Ishikawa (cell line): ENCODE results near the gene ARMH3.

Experiments
- CEBPB ChIP-seq: IDR thresholded peaks from 2 replicates; pipeline ENCODE4 v1.6.1; 2012
- CREB1 ChIP-seq: IDR thresholded peaks from 2 replicates; pipeline ENCODE4 v1.6.1; 2012; ENCODE audit warnings: low read depth
- EGR1 ChIP-seq: IDR thresholded peaks from 2 replicates; pipeline ENCODE4 v1.6.1; 2012
- EP300 ChIP-seq: IDR thresholded peaks from 2 replicates; pipeline ENCODE4 v1.6.1; 2012; ENCODE audit warnings: borderline replicate concordance
- FOXM1 ChIP-seq: IDR thresholded peaks from 2 replicates; pipeline ENCODE4 v1.6.1; 2012; ENCODE audit warnings: low read depth, borderline replicate concordance
- MAX ChIP-seq: IDR thresholded peaks from 2 replicates; pipeline ENCODE4 v1.6.1; 2012
- NFIC ChIP-seq: IDR thresholded peaks from 2 replicates; pipeline ENCODE4 v1.6.1; 2012
- RAD21 ChIP-seq: IDR thresholded peaks from 2 replicates; pipeline ENCODE4 v1.6.1; 2012; ENCODE audit warnings: low read depth
- TAF1 ChIP-seq: IDR thresholded peaks from 2 replicates; pipeline ENCODE4 v1.6.1; 2012; ENCODE audit warnings: low read depth, mild to moderate bottlenecking
- TCF12 ChIP-seq: IDR thresholded peaks from 2 replicates; pipeline ENCODE4 v1.6.1; 2012; ENCODE audit warnings: low read depth
- TEAD4 ChIP-seq: IDR thresholded peaks from 2 replicates; pipeline ENCODE4 v1.6.1; 2012
- USF1 ChIP-seq: IDR thresholded peaks from 2 replicates; pipeline ENCODE4 v1.6.1; 2012
- YY1 ChIP-seq: IDR thresholded peaks from 2 replicates; pipeline ENCODE4 v1.6.1; 2012; ENCODE audit warnings: low read depth
- ZBTB7A ChIP-seq: IDR thresholded peaks from 2 replicates; pipeline ENCODE4 v1.6.1; 2012; ENCODE audit warnings: low read depth
- TF ChIP-seq, protein P1 (sequence below): IDR thresholded peaks from 2 replicates; pipeline ENCODE4 v1.6.1; 2012; ENCODE audit warnings: low read depth, mild to moderate bottlenecking

Gene ARMH3

GRCh38 chr10:101968286-101968939, 87.6 kb downstream of the ARMH3 start:
- no peak for TF ChIP-seq RAD21
- no peak for TF ChIP-seq YY1
- TF ChIP-seq EP300 = no peak
- TF ChIP-seq TCF12 = no peak
- TF ChIP-seq USF1 = no peak

DNA sequence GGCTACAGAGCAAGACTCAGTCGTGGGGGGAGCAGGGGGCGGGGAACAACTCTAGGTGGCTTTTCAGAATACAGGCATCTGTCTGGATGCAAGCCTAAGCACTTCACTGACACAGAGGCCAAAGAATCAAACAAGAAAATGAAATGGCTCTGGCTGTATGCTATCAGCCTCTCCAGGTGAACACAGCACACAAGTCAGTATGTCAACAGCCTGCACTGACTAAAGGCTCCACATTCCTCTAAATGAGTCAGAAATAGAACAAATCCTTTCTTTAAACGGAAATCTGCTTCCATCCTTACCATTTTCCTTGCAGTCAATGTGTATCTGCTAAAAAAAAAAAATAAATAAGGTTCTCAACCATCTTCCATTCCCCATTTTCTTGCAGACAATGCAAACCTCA, 88.3 kb downstream of the ARMH3 start:
- TF ChIP-seq YY1 (no peak), USF1 (no peak), CREB1 (no peak), TAF1 (no peak), ZBTB7A (no peak), TCF12 (no peak), FOXM1 (no peak), RAD21 (no peak), TEAD4 (no peak), EGR1 (no peak), NFIC (no peak), CEBPB (no peak), EP300 (no peak), MAX (no peak)
- TF ChIP-seq, protein P1, sequence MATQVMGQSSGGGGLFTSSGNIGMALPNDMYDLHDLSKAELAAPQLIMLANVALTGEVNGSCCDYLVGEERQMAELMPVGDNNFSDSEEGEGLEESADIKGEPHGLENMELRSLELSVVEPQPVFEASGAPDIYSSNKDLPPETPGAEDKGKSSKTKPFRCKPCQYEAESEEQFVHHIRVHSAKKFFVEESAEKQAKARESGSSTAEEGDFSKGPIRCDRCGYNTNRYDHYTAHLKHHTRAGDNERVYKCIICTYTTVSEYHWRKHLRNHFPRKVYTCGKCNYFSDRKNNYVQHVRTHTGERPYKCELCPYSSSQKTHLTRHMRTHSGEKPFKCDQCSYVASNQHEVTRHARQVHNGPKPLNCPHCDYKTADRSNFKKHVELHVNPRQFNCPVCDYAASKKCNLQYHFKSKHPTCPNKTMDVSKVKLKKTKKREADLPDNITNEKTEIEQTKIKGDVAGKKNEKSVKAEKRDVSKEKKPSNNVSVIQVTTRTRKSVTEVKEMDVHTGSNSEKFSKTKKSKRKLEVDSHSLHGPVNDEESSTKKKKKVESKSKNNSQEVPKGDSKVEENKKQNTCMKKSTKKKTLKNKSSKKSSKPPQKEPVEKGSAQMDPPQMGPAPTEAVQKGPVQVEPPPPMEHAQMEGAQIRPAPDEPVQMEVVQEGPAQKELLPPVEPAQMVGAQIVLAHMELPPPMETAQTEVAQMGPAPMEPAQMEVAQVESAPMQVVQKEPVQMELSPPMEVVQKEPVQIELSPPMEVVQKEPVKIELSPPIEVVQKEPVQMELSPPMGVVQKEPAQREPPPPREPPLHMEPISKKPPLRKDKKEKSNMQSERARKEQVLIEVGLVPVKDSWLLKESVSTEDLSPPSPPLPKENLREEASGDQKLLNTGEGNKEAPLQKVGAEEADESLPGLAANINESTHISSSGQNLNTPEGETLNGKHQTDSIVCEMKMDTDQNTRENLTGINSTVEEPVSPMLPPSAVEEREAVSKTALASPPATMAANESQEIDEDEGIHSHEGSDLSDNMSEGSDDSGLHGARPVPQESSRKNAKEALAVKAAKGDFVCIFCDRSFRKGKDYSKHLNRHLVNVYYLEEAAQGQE = no peak

DNA sequence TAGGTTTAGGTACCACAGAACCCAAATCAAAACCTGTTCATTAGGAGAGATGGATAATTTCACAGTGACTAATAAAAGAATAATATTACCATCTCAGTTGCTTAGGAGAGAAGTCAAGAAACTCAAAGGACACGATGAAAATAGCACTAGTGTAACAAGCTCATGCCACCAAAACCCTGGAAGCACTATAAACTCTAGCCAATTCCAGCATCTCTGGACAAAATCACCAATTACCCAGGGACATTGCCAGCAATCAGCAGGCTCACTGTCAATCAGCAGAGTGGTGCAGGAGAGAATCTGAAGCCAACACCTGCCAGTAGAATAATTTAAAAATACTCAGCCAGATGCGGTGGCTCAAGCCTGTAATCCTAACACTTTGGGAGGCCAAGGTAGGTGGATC, 88.9 kb downstream of the ARMH3 start:
- TF ChIP-seq CEBPB = no peak
- TF ChIP-seq USF1 = no peak
- TF ChIP-seq MAX = no peak
- no peak for TF ChIP-seq CREB1
- no peak for TF ChIP-seq TCF12
- TF ChIP-seq TAF1 = no peak
- no peak for TF ChIP-seq NFIC
- TF ChIP-seq, protein P1 = no peak
- no peak for TF ChIP-seq YY1
- TF ChIP-seq FOXM1 = no peak
- TF ChIP-seq TEAD4 = no peak
- TF ChIP-seq EGR1 = no peak
- no peak for TF ChIP-seq EP300
- TF ChIP-seq ZBTB7A = no peak
- no peak for TF ChIP-seq RAD21

DNA sequence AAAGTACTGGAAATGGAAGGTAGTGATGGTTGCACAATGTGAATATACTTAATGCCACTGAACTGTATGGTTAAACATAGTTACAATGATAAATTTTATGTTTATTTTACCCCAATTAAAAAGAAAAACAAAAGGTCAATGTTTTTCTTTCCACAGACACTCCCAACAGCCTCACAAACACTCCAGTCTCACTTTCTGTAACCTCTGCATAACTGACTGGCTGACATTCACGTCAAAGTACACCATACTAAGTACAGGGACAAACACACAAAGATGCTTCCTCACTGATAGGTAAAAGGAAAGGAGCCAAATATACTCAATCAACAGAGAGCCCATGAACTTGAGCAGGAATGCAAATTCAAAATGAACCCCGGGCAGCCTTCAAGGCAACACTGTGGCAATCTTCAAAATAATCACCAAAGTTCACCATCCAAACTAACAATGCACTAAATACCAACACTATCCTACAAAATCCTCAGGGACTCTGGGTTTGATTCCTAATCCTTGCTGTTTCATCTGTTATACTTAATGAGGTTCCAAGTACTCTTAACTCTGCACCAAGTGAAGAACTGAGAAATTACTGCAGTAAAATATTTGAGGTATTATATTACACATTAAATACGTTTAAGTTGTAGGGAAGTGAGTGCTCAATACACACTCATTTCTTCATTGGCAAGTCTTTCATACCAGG, 90.8 kb downstream of the ARMH3 start:
- no peak for TF ChIP-seq TAF1
- TF ChIP-seq, protein P1 = no peak
- no peak for TF ChIP-seq TCF12
- no peak for TF ChIP-seq EGR1
- TF ChIP-seq NFIC = no peak
- TF ChIP-seq FOXM1 = no peak
- TF ChIP-seq CREB1 = no peak
- no peak for TF ChIP-seq ZBTB7A
- no peak for TF ChIP-seq MAX
- TF ChIP-seq USF1 = no peak
